ENCODE results near the gene GGN. TPM values are rescaled to one million over a fixed set of nuclear protein-coding genes. Genes with fewer than 3 reads are reported as not detected.
A peak's percentile ranks its signal among the peaks of the same experiment; 100 is the strongest.
"Not testable (repeated sequence)": the region's sequence is repeated elsewhere in the genome, so short reads cannot be mapped to it uniquely, and the experiment has no call there.

The GGN gene
- total RNA-seq, 2 experiments from 2014 or later, result 0.17 to 0.19 TPM

DNA sequence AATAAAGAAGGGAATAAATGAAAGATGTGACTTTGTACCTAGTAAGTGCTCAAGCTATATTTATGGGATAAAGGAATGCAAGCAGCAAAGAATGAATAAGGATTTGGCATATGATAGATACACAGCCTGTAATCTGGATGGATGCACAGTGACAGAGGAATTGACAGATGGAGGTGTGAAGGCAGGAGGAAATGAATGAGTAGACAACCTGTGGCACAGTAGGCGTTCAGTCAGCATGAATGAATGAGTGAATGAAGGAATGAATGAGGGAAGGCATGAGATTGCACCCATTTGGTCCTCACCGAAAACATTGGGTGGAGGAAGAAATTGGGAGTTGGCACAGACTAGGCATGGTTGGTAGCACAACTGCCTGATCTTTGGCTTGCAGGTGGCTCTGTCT lies 18.2 kb downstream of the GGN start:
- H3K9me3 ChIP-seq (ENCODE audit: control insufficient read depth in 1 of 2, insufficient read depth in 1 of 2, low read length in 2 of 2), result no peaks in the 10 kb centered on the region
- H3K27ac Mint-ChIP-seq, result no peak overlapping the region
- intact Hi-C loops (cut with DNase I, micrococcal nuclease), result no loop called here
- TF ChIP-seq CTCF (IDR thresholded peaks at IDR 0.05), result no peak
- no peaks in the 10 kb centered on the region for H3K36me3 ChIP-seq (ENCODE audit: insufficient read depth, low read length)
- ATAC-seq (ENCODE audit: poor library complexity), result no peak
- H3K9me3 Mint-ChIP-seq, result no peaks in the 10 kb centered on the region
- ChIA-PET POLR2A (no interaction called here), CTCF (interaction anchor here (1.0 kb wide), 1 partner anchor 126 kb away, joined by 3 read pairs; no protein-coding TSS in a partner anchor)
- peaks cover 20% of the 10 kb centered on the region for H3K27me3 Mint-ChIP-seq
- peaks cover 0 to 6% of the 10 kb centered on the region in 2 experiments for H3K27me3 ChIP-seq (ENCODE audit: control insufficient read depth in 1 of 2, insufficient read depth in 2 of 2, low read length in 2 of 2)
- no peak for DNase-seq
- H3K4me3 Mint-ChIP-seq, result no peak overlapping the region
- H3K36me3 Mint-ChIP-seq (ENCODE audit: low read depth), result peaks cover 2% of the 10 kb centered on the region
- H3K27ac ChIP-seq (ENCODE audit: low read depth in 1 of 2, low read length in 2 of 2), result no peak overlapping the region
- peaks cover 10% of the 10 kb centered on the region for H3K4me1 ChIP-seq (ENCODE audit: insufficient read depth, low read length)
- H3K4me1 Mint-ChIP-seq (ENCODE audit: low read depth), result peaks cover 6% of the 10 kb centered on the region
- no peak overlapping the region for H3K4me3 ChIP-seq (ENCODE audit: low read length)

- Histone ChIP-seq H3K4me3 (ENCODE audit: low read length) (no peak overlapping the region), H3K4me1 (ENCODE audit: insufficient read depth, low read length) (peaks cover 12% of the 10 kb centered on the region), H3K36me3 (ENCODE audit: insufficient read depth, low read length) (no peaks in the 10 kb centered on the region), H3K9me3 (ENCODE audit: control insufficient read depth in 1 of 2, insufficient read depth in 1 of 2, low read length in 2 of 2) (peaks cover 0 to 7% of the 10 kb centered on the region in 2 experiments), H3K27ac (ENCODE audit: low read depth in 1 of 2, low read length in 2 of 2) (no peak overlapping the region), H3K27me3 (ENCODE audit: control insufficient read depth in 1 of 2, insufficient read depth in 2 of 2, low read length in 2 of 2) (peaks cover 0 to 6% of the 10 kb centered on the region in 2 experiments)
- Mint-ChIP-seq H3K36me3 (ENCODE audit: low read depth) (no peaks in the 10 kb centered on the region), H3K27me3 (peaks cover 20% of the 10 kb centered on the region), H3K9me3 (no peaks in the 10 kb centered on the region), H3K27ac (no peak overlapping the region), H3K4me1 (ENCODE audit: low read depth) (no peaks in the 10 kb centered on the region), H3K4me3 (no peak overlapping the region)
- DNase-seq (no peak), ATAC-seq (ENCODE audit: poor library complexity) (no peak)
- intact Hi-C loops (cut with DNase I, micrococcal nuclease), result no loop called here
- ChIA-PET POLR2A (no interaction called here), CTCF (no interaction called here)
- TF ChIP-seq CTCF (IDR thresholded peaks at IDR 0.05), result no peak
These were observed 20.8 kb downstream of the GGN start for GRCh38 chr19:38367041-38367440.

DNA sequence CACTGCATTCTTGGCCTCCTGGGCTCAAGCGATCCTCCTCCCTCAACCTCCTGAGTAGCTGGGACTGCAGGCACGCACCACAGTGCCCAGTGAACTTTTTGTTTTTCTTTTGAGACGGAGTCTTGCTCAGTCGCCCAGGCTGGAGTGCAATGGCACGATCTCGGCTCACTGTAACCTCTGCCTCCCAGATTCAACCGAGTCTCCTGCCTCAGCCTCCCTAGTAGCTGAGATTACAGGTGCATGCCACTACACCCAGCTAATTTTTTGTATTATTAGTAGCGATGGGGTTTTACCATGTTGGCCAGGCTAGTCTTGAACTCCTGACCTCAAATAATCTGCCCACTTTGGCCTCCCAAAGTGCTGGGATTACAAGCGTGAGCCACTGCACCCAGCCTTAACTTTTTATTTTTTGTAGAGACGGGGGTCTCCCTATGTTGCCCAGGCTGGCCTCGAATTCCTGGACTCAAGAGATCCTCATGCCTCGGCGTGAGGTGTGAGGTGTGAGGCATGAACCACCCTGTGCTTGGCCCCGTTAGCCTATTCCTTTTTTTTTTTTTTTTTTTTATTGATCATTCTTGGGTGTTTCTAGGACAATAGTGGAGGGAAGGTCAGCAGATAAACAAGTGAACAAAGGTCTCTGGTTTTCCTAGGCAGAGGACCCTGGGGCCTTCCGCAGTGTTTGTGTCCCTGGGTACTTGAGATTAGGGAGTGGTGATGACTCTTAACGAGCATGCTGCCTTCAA lies 24.7 kb downstream of the GGN start:
- Mint-ChIP-seq H3K27me3 (peaks cover 24% of the 10 kb centered on the region), H3K4me1 (ENCODE audit: low read depth) (peaks cover 14% of the 10 kb centered on the region), H3K4me3 (peak overlapping the region; percentile 42)
- H3K9me3 Mint-ChIP-seq; H3K27ac Mint-ChIP-seq; DNase-seq; H3K27me3 ChIP-seq (ENCODE audit: control insufficient read depth in 1 of 2, insufficient read depth in 2 of 2, low read length in 2 of 2); H3K36me3 ChIP-seq (ENCODE audit: insufficient read depth, low read length); H3K27ac ChIP-seq (ENCODE audit: low read depth in 1 of 2, low read length in 2 of 2); H3K9me3 ChIP-seq (ENCODE audit: control insufficient read depth in 1 of 2, insufficient read depth in 1 of 2, low read length in 2 of 2); H3K36me3 Mint-ChIP-seq (ENCODE audit: low read depth); ATAC-seq (ENCODE audit: poor library complexity); intact Hi-C loops (cut with DNase I, micrococcal nuclease): not testable (repeated sequence)
- peaks cover 19% of the 10 kb centered on the region for H3K4me1 ChIP-seq (ENCODE audit: insufficient read depth, low read length)
- ChIA-PET POLR2A (interaction anchor here (2.3 kb wide), 1 partner anchor 11 kb away, joined by 11 read pairs; the partner anchor contains the start of gene PSMD8), CTCF (interaction anchor here (1.5 to 2.5 kb wide), 2 partner anchors 11 to 39 kb away, joined by 4 to 7 read pairs; partner anchors contain the start of genes FAM98C and PSMD8)
- H3K4me3 ChIP-seq (ENCODE audit: low read length), result peak overlapping the region; percentile 74
